22Rv1 (cell line): Measurements from ENCODE around the gene MTF1.

Source experiments
- CTCF ChIP-seq: fragments of 450-650 bp; IDR thresholded peaks from 2 replicates; pipeline ENCODE4 v1.5.1; 2017; ENCODE audit warnings: mild to moderate bottlenecking
- ZFX ChIP-seq: fragments of 450-650 bp; IDR thresholded peaks from 2 replicates; pipeline ENCODE4 v1.6.1; 2017; ENCODE audit warnings: antibody characterized with exemption, borderline replicate concordance

GRCh38 chr1:37817481-37817880 lies 41.9 kb downstream of the MTF1 start:
- no peak for TF ChIP-seq CTCF
- no peak for TF ChIP-seq ZFX
